ENCODE measurements around the gene ASB13. TPM values are rescaled to one million over a fixed set of nuclear protein-coding genes. Genes with fewer than 3 reads are reported as not detected.

The ASB13 gene
- total RNA-seq, 1 donor from 2014 or later, result 6.7 TPM

- no peak for DNase-seq
Observed at GRCh38 chr10:5668429-5668828, 2.0 kb upstream of the ASB13 start.

- peak; percentile 46 for DNase-seq
Observed at GRCh38 chr10:5666841-5667630, 641 bp upstream of the ASB13 start.

- peak; percentile 33 for DNase-seq
Observed at GRCh38 chr10:5665373-5666007, 905 bp downstream of the ASB13 start.

GRCh38 chr10:5663692-5664427 lies 2.5 kb downstream of the ASB13 start:
- DNase-seq, result no peak

- no peak for DNase-seq
Observed at GRCh38 chr10:5662708-5663579, 3.5 kb downstream of the ASB13 start.

- DNase-seq, result no peak
Observed at GRCh38 chr10:5661043-5661442, 5.4 kb downstream of the ASB13 start.

- no peak for DNase-seq
Observed at GRCh38 chr10:5659702-5660528, 6.5 kb downstream of the ASB13 start.

GRCh38 chr10:5658871-5659618 lies 7.3 kb downstream of the ASB13 start:
- no peak for DNase-seq

- DNase-seq, result no peak
Observed at GRCh38 chr10:5656737-5657579, 9.4 kb downstream of the ASB13 start.

- DNase-seq, result no peak
Observed at GRCh38 chr10:5655121-5655520, 11.3 kb downstream of the ASB13 start.

- no peak for DNase-seq
Observed at GRCh38 chr10:5654218-5654755, 12.1 kb downstream of the ASB13 start.

- no peak for DNase-seq
Observed at GRCh38 chr10:5652746-5653145, 13.6 kb downstream of the ASB13 start.

- no peak for DNase-seq
Observed at GRCh38 chr10:5651388-5651764, 15.0 kb downstream of the ASB13 start.

GRCh38 chr10:5650664-5651387 lies 15.6 kb downstream of the ASB13 start:
- DNase-seq, result no peak

- DNase-seq, result no peak
Observed at GRCh38 chr10:5649746-5650145, 16.6 kb downstream of the ASB13 start.

- DNase-seq, result no peak
Observed at GRCh38 chr10:5648494-5649457, 17.6 kb downstream of the ASB13 start.

GRCh38 chr10:5647507-5648240 lies 18.7 kb downstream of the ASB13 start:
- no peak for DNase-seq

Measured in skin of body (tissue), 2 donors.